SK-N-MC (cell line): ENCODE results near the gene DUSP16.
"Not testable (repeated sequence)": the region's sequence is repeated elsewhere in the genome, so short reads cannot be mapped to it uniquely, and the experiment has no call there.

Source experiments
- DNase-seq: peaks from one replicate; pipeline ENCODE4 v3.0.0-alpha.2; 2011; ENCODE audit warnings: low read depth, low spot score
- H3K27ac ChIP-seq: fragments of 200-600 bp; sonication (generic); 2 replicates; pipeline ENCODE4 v1.5.1; 2016; ENCODE audit warnings: mixed run types
- H3K36me3 ChIP-seq: fragments of 200-600 bp; sonication (generic); 2 replicates; pipeline ENCODE4 v1.6.1; 2017; ENCODE audit warnings: antibody characterized with exemption, low read length, mixed read lengths; ENCODE audit not compliant: insufficient read depth
- H3K4me3 ChIP-seq: fragments of 200-600 bp; sonication (generic); 2 replicates; pipeline ENCODE4 v1.5.1; 2016
- H3K9ac ChIP-seq: fragments of 200-600 bp; sonication (generic); 2 replicates; pipeline ENCODE4 v1.8.0; 2017; ENCODE audit warnings: mixed run types, mixed read lengths; ENCODE audit not compliant: insufficient read length
- H3K9me3 ChIP-seq: fragments of 200-600 bp; sonication (generic); 2 replicates; pipeline ENCODE4 v1.6.1; 2017; ENCODE audit warnings: low read depth, mild to moderate bottlenecking, antibody characterized with exemption, low read length, moderate library complexity, mixed read lengths
- EZH2 ChIP-seq: fragments of 200-600 bp; sonication (generic); IDR thresholded peaks from one replicate; pipeline ENCODE4 v1.6.1; 2017; ENCODE audit warnings: antibody characterized with exemption
- FOXP2 ChIP-seq: optimal IDR thresholded peaks from 2 replicates; pipeline ENCODE3; 2011; ENCODE audit warnings: mild to moderate bottlenecking, moderate library complexity; ENCODE audit not compliant: insufficient read depth; ENCODE audit errors: extremely low read length, control extremely low read depth
- POLR2AphosphoS5 ChIP-seq: IDR thresholded peaks from 2 replicates; pipeline ENCODE4 v1.6.1; 2012; ENCODE audit warnings: mild to moderate bottlenecking, low read depth, low read length, borderline replicate concordance

The DUSP16 gene

GRCh38 chr12:12502815-12503151 is 59.9 kb downstream of the DUSP16 start:
- Histone ChIP-seq H3K36me3 (no peaks in the 10 kb centered on the region), H3K27ac (no peak overlapping the region), H3K4me3 (no peak overlapping the region), H3K9me3 (no peaks in the 10 kb centered on the region), H3K9ac (no peak overlapping the region)
- DNase-seq = no peak
- TF ChIP-seq POLR2AphosphoS5 = no peak
- TF ChIP-seq EZH2 = no peak
- TF ChIP-seq FOXP2 = no peak

GRCh38 chr12:12502130-12502814 is 60.4 kb downstream of the DUSP16 start:
- H3K4me3 ChIP-seq, H3K9ac ChIP-seq, H3K9me3 ChIP-seq, H3K27ac ChIP-seq, H3K36me3 ChIP-seq, DNase-seq: not testable (repeated sequence)

- Histone ChIP-seq H3K4me3 (no peak overlapping the region), H3K27ac (no peak overlapping the region), H3K9me3 (no peaks in the 10 kb centered on the region), H3K36me3 (no peaks in the 10 kb centered on the region), H3K9ac (no peak overlapping the region)
- no peak for TF ChIP-seq EZH2
- no peak for TF ChIP-seq FOXP2
- TF ChIP-seq POLR2AphosphoS5 = no peak
- DNase-seq = no peak
Measured at GRCh38 chr12:12501121-12501520, 61.5 kb downstream of the DUSP16 start.

- H3K27ac ChIP-seq = no peak overlapping the region
- H3K9me3 ChIP-seq = no peaks in the 10 kb centered on the region
- no peak overlapping the region for H3K4me3 ChIP-seq
- no peak overlapping the region for H3K9ac ChIP-seq
- no peak for TF ChIP-seq EZH2
- no peak for TF ChIP-seq POLR2AphosphoS5
- no peak for TF ChIP-seq FOXP2
- no peaks in the 10 kb centered on the region for H3K36me3 ChIP-seq
- DNase-seq = no peak
Measured at GRCh38 chr12:12499909-12500604, 62.6 kb downstream of the DUSP16 start.

GRCh38 chr12:12498210-12498609 is 64.5 kb downstream of the DUSP16 start:
- no peak overlapping the region for H3K27ac ChIP-seq
- H3K9me3 ChIP-seq = no peaks in the 10 kb centered on the region
- no peak for DNase-seq
- TF ChIP-seq FOXP2 (no peak), EZH2 (no peak), POLR2AphosphoS5 (no peak)
- H3K9ac ChIP-seq = no peak overlapping the region
- no peak overlapping the region for H3K4me3 ChIP-seq
- H3K36me3 ChIP-seq = no peaks in the 10 kb centered on the region

GRCh38 chr12:12495536-12495935 is 67.1 kb downstream of the DUSP16 start:
- Histone ChIP-seq H3K27ac (no peak overlapping the region), H3K9me3 (no peaks in the 10 kb centered on the region), H3K9ac (no peak overlapping the region), H3K36me3 (no peaks in the 10 kb centered on the region), H3K4me3 (no peak overlapping the region)
- TF ChIP-seq EZH2 = no peak
- TF ChIP-seq FOXP2 = no peak
- TF ChIP-seq POLR2AphosphoS5 = no peak
- DNase-seq = no peak

- Histone ChIP-seq H3K36me3 (no peaks in the 10 kb centered on the region), H3K4me3 (no peak overlapping the region)
Measured at GRCh38 chr12:12492547-12492946, 70.1 kb downstream of the DUSP16 start.

GRCh38 chr12:12491606-12492005 is 71.1 kb downstream of the DUSP16 start:
- H3K9me3 ChIP-seq = no peaks in the 10 kb centered on the region
- H3K36me3 ChIP-seq = peaks cover under 1% of the 10 kb centered on the region; the same call in 1 of the 2 replicates
- DNase-seq = no peak
- no peak overlapping the region for H3K27ac ChIP-seq
- TF ChIP-seq POLR2AphosphoS5 (no peak), EZH2 (no peak), FOXP2 (no peak)
- H3K9ac ChIP-seq = no peak overlapping the region
- H3K4me3 ChIP-seq = no peak overlapping the region

More at GRCh38 chr12:12492547-12492946, 70.1 kb downstream of the DUSP16 start:
- no peak overlapping the region for H3K9ac ChIP-seq
- DNase-seq = no peak
- H3K27ac ChIP-seq = no peak overlapping the region
- no peaks in the 10 kb centered on the region for H3K9me3 ChIP-seq
- TF ChIP-seq FOXP2 = no peak
- no peak for TF ChIP-seq POLR2AphosphoS5
- TF ChIP-seq EZH2 = no peak
